Suprapubic skin (tissue), 3 donors: ENCODE results near the gene GSN.

ENCODE experiments used
- CTCF ChIP-seq, 2 donors: fragments of 200-600 bp in 1 of 2; fragments of 450-650 bp in 1 of 2; sonication (generic) in 1 of 2; IDR thresholded peaks; one replicate each; pipeline ENCODE4 v1.5.1; 2016 to 2019; ENCODE audit warnings: antibody characterized with exemption in 2 of 2, mild to moderate bottlenecking in 1 of 2, moderate library complexity in 1 of 2
- EP300 ChIP-seq: sonication (generic); formaldehyde crosslinking; IDR thresholded peaks from one replicate; pipeline ENCODE4 v1.6.1; 2017; ENCODE audit warnings: antibody characterized with exemption

GRCh38 chr9:121240472-121241135 lies 27.4 kb upstream of the GSN start:
- TF ChIP-seq CTCF (IDR thresholded peaks at IDR 0.05), result no peak
- TF ChIP-seq EP300, result no peak
